CD4-positive, CD25-positive, alpha-beta regulatory T cell (primary cell): ENCODE measurements around the gene RRAS. TPM values are rescaled to one million over a fixed set of nuclear protein-coding genes. Genes with fewer than 3 reads are reported as not detected.
"Not testable (repeated sequence)": the region's sequence is repeated elsewhere in the genome, so short reads cannot be mapped to it uniquely, and the experiment has no call there.

Experiments used
- ATAC-seq, 2 donors: fragments of 150-1000 bp; cut with Tn5 transposase; one replicate each; pipeline ENCODE4 v1.10.0; 2021; ENCODE audit warnings: low read depth in 2 of 2, moderate number of reproducible peaks in 2 of 2, moderate library complexity in 1 of 2
- DNase-seq, 3 donors: peaks; one replicate each; pipeline versions ENCODE4 v3.0.0 to v3.0.0-alpha.2; 2012 to 2022; ENCODE audit warnings: mixed read lengths in 1 of 3
- H3K27ac ChIP-seq: one replicate; pipeline ENCODE4 v1.7.0; 2013; ENCODE audit warnings: mild to moderate bottlenecking, low read length; ENCODE audit not compliant: insufficient read depth, poor library complexity, severe bottlenecking
- H3K27me3 ChIP-seq: one replicate; pipeline ENCODE4 v1.7.0; 2013; ENCODE audit warnings: low read length; ENCODE audit not compliant: control insufficient read depth, insufficient read depth
- H3K36me3 ChIP-seq: one replicate; pipeline ENCODE4 v1.7.0; 2013; ENCODE audit warnings: mild to moderate bottlenecking, low read length, moderate library complexity; ENCODE audit not compliant: control insufficient read depth, insufficient read depth
- H3K4me1 ChIP-seq: 2 replicates; pipeline ENCODE4 v1.7.0; 2013; ENCODE audit warnings: mild to moderate bottlenecking, low read length; ENCODE audit not compliant: insufficient read depth, control insufficient read depth, poor library complexity, severe bottlenecking
- H3K4me3 ChIP-seq: one replicate; pipeline ENCODE4 v1.7.0; 2013; ENCODE audit warnings: low read depth, mild to moderate bottlenecking, low read length, moderate library complexity
- H3K9me3 ChIP-seq, 2 experiments: 1 replicate in 1 of 2; 2 replicates in 1 of 2; pipeline ENCODE4 v1.7.0; 2013; ENCODE audit warnings: low read length in 2 of 2, mild to moderate bottlenecking in 1 of 2, moderate library complexity in 1 of 2; ENCODE audit not compliant: control insufficient read depth in 2 of 2
- H3K27ac Mint-ChIP-seq, 3 donors: one replicate each; pipeline ENCODE4 v1.8.0; 2020 to 2022; ENCODE audit warnings: mild to moderate bottlenecking in 3 of 3, mixed read lengths in 3 of 3, moderate library complexity in 2 of 3
- H3K27me3 Mint-ChIP-seq: one replicate; pipeline ENCODE4 v1.8.0; 2022; ENCODE audit warnings: mild to moderate bottlenecking, mixed read lengths
- H3K36me3 Mint-ChIP-seq: one replicate; pipeline ENCODE4 v1.8.0; 2020; ENCODE audit warnings: mixed read lengths
- H3K4me1 Mint-ChIP-seq, 4 donors: one replicate each; pipeline ENCODE4 v1.8.0; 2020 to 2022; ENCODE audit warnings: mixed read lengths in 4 of 4, mild to moderate bottlenecking in 1 of 4
- H3K4me3 Mint-ChIP-seq, 4 donors: one replicate each; pipeline ENCODE4 v1.8.0; 2020 to 2022; ENCODE audit warnings: mild to moderate bottlenecking in 4 of 4, mixed read lengths in 4 of 4, moderate library complexity in 3 of 4
- H3K9me3 Mint-ChIP-seq, 7 donors: one replicate each; pipeline ENCODE4 v1.8.0; 2020 to 2022; ENCODE audit warnings: mixed read lengths in 7 of 7, mild to moderate bottlenecking in 3 of 7, moderate library complexity in 2 of 7
- polyA plus RNA-seq, 4 donors: library from polyadenylated mRNA; unstranded; fragments of 300-500 nt; fragmentation: Illumina TruSeq; gene quantifications; one replicate each; pipeline ENCODE4 v1.2.3, GENCODE V29; 2021
- total RNA-seq: library from RNA; stranded (reverse); gene quantifications from one replicate; pipeline ENCODE4 v1.2.3, GENCODE V29; 2022

Gene RRAS
- total and polyA plus RNA-seq, 5 donors from 2014 or later: 4.6 to 22.1 (median 19.1) TPM

DNA sequence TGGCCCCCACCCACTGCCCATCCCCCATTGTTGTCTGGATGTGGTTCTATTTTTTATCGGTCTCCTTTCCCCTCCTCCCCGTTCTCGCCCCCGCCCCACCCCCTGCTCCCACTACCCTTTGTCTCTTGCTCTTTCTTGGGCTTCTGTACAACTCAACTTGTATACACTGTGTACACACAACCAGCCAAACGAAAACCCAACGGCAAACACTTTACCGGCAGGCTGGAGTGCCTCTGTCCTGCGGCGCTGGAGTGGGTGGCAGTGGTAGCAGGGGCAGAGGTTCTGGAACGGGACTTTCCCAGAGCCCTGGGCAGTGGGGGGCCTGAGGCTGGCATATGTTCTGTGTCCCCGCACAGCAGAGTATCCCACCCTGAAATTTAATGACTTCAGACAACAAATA is 13.7 kb downstream of the RRAS start:
- peaks cover 0 to 1% (median 0%) of the 10 kb centered on the region in 7 donors for H3K9me3 Mint-ChIP-seq
- H3K4me1 Mint-ChIP-seq: peaks cover 0 to 4% (median 2%) of the 10 kb centered on the region in 4 donors
- Histone ChIP-seq H3K36me3 (peaks cover 22% of the 10 kb centered on the region), H3K4me1 (no peaks in the 10 kb centered on the region), H3K4me3 (no peak overlapping the region), H3K27me3 (no peaks in the 10 kb centered on the region), H3K9me3 (no peaks in the 10 kb centered on the region), H3K27ac (no peak overlapping the region)
- ATAC-seq (no peak), DNase-seq (no peak)
- H3K27me3 Mint-ChIP-seq: no peaks in the 10 kb centered on the region
- no peak overlapping the region for H3K27ac Mint-ChIP-seq
- H3K4me3 Mint-ChIP-seq: no peak overlapping the region
- peaks cover 18% of the 10 kb centered on the region for H3K36me3 Mint-ChIP-seq

DNA sequence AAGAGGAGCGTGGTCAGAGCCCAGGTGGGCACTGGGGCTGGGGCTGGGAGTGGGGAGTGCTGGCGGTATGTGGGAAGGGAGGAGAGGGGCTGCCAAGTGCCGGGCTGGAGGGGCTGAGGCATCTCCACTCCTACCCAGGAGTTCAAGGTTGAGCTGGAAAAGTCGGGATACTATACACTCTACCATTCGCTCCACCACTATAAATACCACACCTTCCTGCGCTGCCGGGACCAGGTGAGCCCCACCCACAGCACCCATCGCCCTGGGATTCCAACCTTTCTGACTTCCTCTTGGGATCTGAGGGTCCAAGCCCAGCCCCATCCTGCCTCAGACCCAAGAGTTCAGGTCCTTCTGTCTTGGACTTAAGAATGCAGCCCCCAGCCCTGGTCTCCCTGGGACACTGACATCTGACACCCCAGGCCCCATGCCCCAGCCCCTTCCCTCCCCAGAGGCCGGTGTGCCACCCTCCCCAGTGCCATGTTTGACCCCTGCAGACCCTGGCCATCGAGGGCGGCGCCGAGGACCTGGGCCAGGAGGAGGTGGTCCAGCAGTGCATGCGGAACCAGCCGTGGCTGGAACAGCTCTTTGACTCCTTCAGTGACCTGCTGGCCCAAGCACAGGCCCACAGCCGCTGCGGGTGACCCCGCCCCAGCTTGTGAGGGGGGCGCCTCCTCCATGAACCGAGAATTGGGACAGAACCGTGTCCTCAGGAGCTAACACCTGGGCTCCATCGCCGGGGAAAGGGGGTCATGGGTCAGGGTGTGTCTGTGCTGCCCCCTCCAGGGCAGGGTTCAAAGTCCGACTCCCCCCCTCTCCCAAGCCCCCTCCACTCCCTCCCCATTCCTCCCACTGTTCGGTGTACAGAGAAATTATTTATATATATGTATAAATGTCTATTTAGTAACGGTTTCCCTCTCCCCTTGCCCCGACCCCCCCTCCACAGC is 14.7 kb downstream of the RRAS start:
- Mint-ChIP-seq H3K4me1 (peaks cover 0 to 4% (median 2%) of the 10 kb centered on the region in 4 donors), H3K27ac (no peak overlapping the region), H3K4me3 (no peak overlapping the region), H3K36me3 (peaks cover 18% of the 10 kb centered on the region), H3K9me3 (peaks cover 0 to 1% (median 0%) of the 10 kb centered on the region in 7 donors), H3K27me3 (no peaks in the 10 kb centered on the region)
- Histone ChIP-seq H3K36me3 (peaks cover 24% of the 10 kb centered on the region), H3K9me3 (no peaks in the 10 kb centered on the region), H3K4me3 (no peak overlapping the region), H3K27me3 (no peaks in the 10 kb centered on the region), H3K4me1 (no peaks in the 10 kb centered on the region), H3K27ac (no peak overlapping the region)
- ATAC-seq (no peak), DNase-seq (no peak)

DNA sequence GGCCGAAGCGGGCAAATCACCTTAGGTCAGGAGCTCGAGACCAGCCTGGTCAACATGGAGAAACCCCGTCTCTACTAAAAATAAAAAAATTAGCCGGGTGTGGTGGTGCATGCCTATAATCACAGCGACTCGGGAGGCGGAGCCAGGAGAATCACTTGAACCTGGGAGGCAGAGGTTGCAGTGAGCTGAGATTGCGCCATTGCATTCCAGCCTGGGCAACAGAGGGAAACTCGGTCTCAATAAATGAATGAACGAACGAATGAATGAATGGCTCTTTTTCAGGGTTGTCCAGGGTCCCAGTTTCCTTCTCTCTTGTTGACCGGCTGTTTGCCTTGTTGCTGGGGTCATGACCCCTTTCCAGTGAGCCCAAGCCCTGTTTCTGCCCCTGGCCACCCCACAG is 22.1 kb downstream of the RRAS start:
- H3K4me1 Mint-ChIP-seq: peaks cover 0 to 16% (median 9%) of the 10 kb centered on the region in 4 donors
- H3K36me3 Mint-ChIP-seq: peaks cover 37% of the 10 kb centered on the region
- DNase-seq, H3K4me3 ChIP-seq, ATAC-seq, H3K4me1 ChIP-seq, H3K4me3 Mint-ChIP-seq, H3K9me3 ChIP-seq, H3K9me3 Mint-ChIP-seq, H3K27me3 ChIP-seq, H3K27ac Mint-ChIP-seq, H3K27me3 Mint-ChIP-seq, H3K27ac ChIP-seq: not testable (repeated sequence)
- peaks cover 60% of the 10 kb centered on the region for H3K36me3 ChIP-seq

DNA sequence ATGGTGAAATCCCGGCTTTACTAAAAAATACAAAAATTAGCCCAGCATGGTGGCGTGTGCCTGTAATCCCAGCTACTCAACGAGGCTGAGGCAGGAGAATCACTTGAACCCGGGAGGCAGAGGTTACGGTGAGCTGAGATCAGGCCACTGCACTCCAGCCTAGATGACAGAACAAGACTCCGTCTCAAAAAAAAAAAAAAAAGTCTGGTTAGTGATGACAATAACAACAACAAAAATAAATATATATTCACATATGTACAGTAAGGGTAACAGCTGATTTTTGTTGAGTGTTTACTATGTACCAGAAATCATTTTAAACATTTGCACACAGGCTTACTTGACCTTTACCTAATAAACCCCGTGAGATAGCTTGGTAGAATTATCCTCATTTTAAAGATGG is 23.0 kb downstream of the RRAS start:
- H3K9me3 Mint-ChIP-seq: peaks cover 0 to 1% (median 0%) of the 10 kb centered on the region in 7 donors
- H3K4me3 ChIP-seq: no peak overlapping the region
- ATAC-seq: no peak
- no peak overlapping the region for H3K27ac Mint-ChIP-seq
- H3K27me3 ChIP-seq: no peaks in the 10 kb centered on the region
- no peak for DNase-seq
- peaks cover 62% of the 10 kb centered on the region for H3K36me3 ChIP-seq
- H3K4me1 Mint-ChIP-seq: peaks cover 0 to 20% (median 10%) of the 10 kb centered on the region in 4 donors
- peaks cover 0 to 4% of the 10 kb centered on the region in 2 experiments for H3K9me3 ChIP-seq
- peaks cover 33% of the 10 kb centered on the region for H3K36me3 Mint-ChIP-seq
- H3K4me1 ChIP-seq: peaks cover 5% of the 10 kb centered on the region
- no peaks in the 10 kb centered on the region for H3K27me3 Mint-ChIP-seq
- H3K27ac ChIP-seq: no peak overlapping the region
- H3K4me3 Mint-ChIP-seq: no peak overlapping the region

DNA sequence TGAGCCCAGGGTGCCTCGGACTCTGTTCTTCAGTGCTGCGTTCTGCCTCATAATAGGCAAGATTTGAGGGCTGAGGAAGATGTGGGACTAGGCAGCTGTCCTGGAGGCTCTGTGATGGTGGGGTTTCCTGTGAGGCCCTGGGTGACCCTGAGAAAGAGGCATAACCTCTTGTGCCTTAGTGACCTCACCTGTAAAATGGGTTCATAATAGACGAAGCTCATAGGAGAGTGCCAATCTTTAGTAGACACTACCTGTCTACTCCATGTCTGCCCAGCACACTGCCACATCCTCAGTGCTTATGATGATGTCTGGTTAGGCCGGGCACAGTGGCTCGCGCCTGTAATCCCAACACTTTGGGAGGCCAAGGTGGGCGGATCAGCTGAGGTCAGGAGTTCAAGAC is 23.4 kb downstream of the RRAS start:
- Mint-ChIP-seq H3K27me3 (no peaks in the 10 kb centered on the region), H3K27ac (no peak overlapping the region), H3K4me3 (no peak overlapping the region), H3K9me3 (peaks cover 0 to 1% (median 0%) of the 10 kb centered on the region in 7 donors), H3K36me3 (peaks cover 28% of the 10 kb centered on the region), H3K4me1 (peaks cover 0 to 20% (median 9%) of the 10 kb centered on the region in 4 donors)
- Histone ChIP-seq H3K4me3 (no peak overlapping the region), H3K27me3 (no peaks in the 10 kb centered on the region), H3K27ac (no peak overlapping the region), H3K36me3 (peaks cover 58% of the 10 kb centered on the region), H3K9me3 (peaks cover 0 to 4% of the 10 kb centered on the region in 2 experiments), H3K4me1 (peaks cover 5% of the 10 kb centered on the region)
- ATAC-seq (no peak), DNase-seq (no peak)

DNA sequence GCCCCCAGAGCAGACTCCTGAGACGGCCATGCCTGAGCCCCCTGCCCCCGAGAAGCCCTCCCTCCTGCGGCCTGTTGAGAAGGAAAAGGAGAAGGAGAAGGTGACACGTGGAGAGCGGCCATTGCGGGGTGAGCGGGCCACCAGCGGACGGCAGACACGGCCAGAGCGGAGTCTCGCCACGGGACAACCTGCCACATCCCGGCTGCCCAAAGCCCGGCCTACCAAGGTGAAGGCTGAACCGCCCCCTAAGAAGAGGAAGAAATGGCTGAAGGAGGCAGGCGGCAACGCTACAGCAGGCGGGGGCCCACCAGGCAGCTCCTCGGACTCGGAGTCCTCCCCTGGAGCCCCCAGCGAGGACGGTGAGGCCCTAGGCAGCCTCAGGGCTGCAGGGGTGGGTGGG is 24.1 kb downstream of the RRAS start:
- Histone ChIP-seq H3K9me3 (peaks cover 0 to 4% of the 10 kb centered on the region in 2 experiments), H3K4me1 (peaks cover 5% of the 10 kb centered on the region), H3K27ac (no peak overlapping the region), H3K4me3 (no peak overlapping the region), H3K27me3 (no peaks in the 10 kb centered on the region), H3K36me3 (peaks cover 57% of the 10 kb centered on the region)
- Mint-ChIP-seq H3K36me3 (peaks cover 27% of the 10 kb centered on the region), H3K4me1 (peaks cover 0 to 20% (median 9%) of the 10 kb centered on the region in 4 donors), H3K9me3 (peaks cover 0 to 1% (median 0%) of the 10 kb centered on the region in 7 donors), H3K4me3 (no peak overlapping the region), H3K27me3 (no peaks in the 10 kb centered on the region), H3K27ac (no peak overlapping the region)
- ATAC-seq (no peak), DNase-seq (no peak)

DNA sequence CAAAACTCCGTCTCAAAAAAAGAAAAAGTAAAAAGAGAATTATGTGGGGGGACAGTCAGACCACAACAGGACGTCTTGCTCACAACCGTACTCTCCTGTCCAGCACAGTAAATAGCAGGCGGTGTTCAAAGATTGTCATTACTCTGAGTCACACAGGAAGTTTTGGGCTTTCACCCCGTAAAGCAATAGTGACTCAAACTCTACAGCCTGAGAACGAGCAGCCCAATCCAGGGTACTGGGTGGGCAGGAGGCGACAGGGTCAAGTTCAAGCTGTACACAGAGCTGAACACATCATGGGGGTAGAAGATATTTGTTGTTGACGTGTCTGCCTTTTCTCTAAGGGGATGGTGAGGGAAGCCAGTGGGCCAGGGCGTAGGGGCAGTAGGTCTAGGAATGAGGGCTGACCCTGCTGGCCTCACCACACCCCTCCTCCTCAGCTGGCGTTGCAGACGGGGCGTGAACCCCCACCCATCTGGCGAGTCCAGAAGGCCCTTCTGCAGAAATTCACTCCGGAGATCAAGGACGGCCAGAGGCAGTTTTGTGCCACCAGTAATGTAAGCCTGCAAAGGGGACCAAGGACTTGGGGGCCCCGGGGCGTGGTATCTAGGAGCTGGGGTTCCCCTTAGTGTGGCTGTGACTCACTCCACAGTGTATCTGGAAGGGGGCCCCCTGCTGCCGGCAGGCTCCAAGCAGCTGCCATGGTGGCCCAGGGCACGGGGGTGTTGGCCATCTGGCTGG is 25.7 kb downstream of the RRAS start:
- Histone ChIP-seq H3K36me3 (peaks cover 54% of the 10 kb centered on the region), H3K9me3 (peaks cover 0 to 4% of the 10 kb centered on the region in 2 experiments), H3K4me1 (peaks cover 5% of the 10 kb centered on the region), H3K27ac (peak overlapping the region; percentile 0), H3K27me3 (no peaks in the 10 kb centered on the region), H3K4me3 (no peak overlapping the region)
- H3K9me3 Mint-ChIP-seq: no peaks in the 10 kb centered on the region
- peak overlapping the region in 2 of 3 donors; percentile 25 to 97 for H3K27ac Mint-ChIP-seq
- no peak overlapping the region for H3K4me3 Mint-ChIP-seq
- H3K4me1 Mint-ChIP-seq: peaks cover 0 to 26% (median 9%) of the 10 kb centered on the region in 4 donors
- DNase-seq (no peak), ATAC-seq (peak in 1 of 2 donors; percentile 45)
- peaks cover 27% of the 10 kb centered on the region for H3K36me3 Mint-ChIP-seq
- H3K27me3 Mint-ChIP-seq: peaks cover 5% of the 10 kb centered on the region
